NB4 (cell line): Measurements from ENCODE around the gene SMNDC1.

ENCODE experiments used
- DNase-seq: peaks from one replicate; pipeline ENCODE4 v3.0.0; 2010; ENCODE audit warnings: low read depth
- H3K4me3 ChIP-seq: one replicate; pipeline ENCODE4 v1.5.1; 2011; ENCODE audit warnings: mild to moderate bottlenecking, low read depth, low read length, moderate library complexity
- MYC ChIP-seq: IDR thresholded peaks from 2 replicates; pipeline ENCODE4 v1.6.1; 2011; ENCODE audit warnings: low read depth, low read length
- POLR2A ChIP-seq: IDR thresholded peaks from 2 replicates; pipeline ENCODE4 v1.6.1; 2011; ENCODE audit warnings: mild to moderate bottlenecking; ENCODE audit not compliant: insufficient read length; ENCODE audit errors: extremely low read depth
- TF ChIP-seq, protein P1 (sequence below): IDR thresholded peaks from one replicate; pipeline ENCODE4 v1.5.1; 2012; ENCODE audit warnings: low read depth, low read length
- TF ChIP-seq, protein P2 (sequence below): IDR thresholded peaks from 2 replicates; pipeline ENCODE4 v1.6.1; 2011; ENCODE audit warnings: low read depth, low read length

The SMNDC1 gene

DNA sequence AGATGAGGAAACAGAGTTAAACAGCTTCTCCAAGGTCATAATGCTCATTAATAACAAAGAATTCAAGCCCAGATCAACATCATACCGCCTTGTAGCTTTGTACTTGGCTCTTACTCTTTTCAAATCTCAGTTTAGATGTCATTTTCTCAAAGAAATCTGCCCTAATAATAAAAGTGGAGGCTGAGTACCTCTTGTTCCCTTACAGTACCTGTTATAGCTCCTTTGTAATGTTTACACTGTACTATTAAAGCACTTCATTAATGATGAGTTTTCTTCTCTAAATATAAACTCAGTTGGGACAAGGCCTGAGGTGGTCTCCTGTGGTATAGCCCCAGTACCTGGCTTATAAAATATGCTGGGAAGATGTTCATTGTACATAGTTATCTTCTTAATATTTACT lies 7.8 kb downstream of the SMNDC1 start:
- TF ChIP-seq MYC (no peak), POLR2A (no peak)
- TF ChIP-seq, protein P1, sequence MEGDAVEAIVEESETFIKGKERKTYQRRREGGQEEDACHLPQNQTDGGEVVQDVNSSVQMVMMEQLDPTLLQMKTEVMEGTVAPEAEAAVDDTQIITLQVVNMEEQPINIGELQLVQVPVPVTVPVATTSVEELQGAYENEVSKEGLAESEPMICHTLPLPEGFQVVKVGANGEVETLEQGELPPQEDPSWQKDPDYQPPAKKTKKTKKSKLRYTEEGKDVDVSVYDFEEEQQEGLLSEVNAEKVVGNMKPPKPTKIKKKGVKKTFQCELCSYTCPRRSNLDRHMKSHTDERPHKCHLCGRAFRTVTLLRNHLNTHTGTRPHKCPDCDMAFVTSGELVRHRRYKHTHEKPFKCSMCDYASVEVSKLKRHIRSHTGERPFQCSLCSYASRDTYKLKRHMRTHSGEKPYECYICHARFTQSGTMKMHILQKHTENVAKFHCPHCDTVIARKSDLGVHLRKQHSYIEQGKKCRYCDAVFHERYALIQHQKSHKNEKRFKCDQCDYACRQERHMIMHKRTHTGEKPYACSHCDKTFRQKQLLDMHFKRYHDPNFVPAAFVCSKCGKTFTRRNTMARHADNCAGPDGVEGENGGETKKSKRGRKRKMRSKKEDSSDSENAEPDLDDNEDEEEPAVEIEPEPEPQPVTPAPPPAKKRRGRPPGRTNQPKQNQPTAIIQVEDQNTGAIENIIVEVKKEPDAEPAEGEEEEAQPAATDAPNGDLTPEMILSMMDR: no peak
- TF ChIP-seq, protein P2, sequence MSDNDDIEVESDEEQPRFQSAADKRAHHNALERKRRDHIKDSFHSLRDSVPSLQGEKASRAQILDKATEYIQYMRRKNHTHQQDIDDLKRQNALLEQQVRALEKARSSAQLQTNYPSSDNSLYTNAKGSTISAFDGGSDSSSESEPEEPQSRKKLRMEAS: no peak
- DNase-seq: no peak
- no peak overlapping the region for H3K4me3 ChIP-seq

DNA sequence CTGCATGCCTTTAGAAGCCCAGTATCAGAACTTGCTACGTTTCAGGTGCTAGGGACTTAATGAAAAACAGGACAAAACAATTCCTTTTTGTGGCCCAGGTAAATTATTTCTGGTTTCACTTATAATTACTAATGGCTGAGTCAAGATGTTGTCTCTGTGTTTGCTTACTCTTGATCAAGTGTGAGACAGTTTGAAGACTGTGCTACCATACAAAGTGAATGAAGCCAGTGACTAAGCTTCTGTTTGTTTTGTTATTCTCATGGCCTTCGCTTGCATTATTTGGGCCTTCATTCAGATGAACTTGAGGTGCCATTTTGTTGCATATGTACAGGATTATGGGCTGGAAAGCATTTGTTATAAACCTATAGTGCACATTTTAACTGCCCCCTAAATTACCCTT lies 17.9 kb downstream of the SMNDC1 start:
- TF ChIP-seq, protein P1: no peak
- no peak for TF ChIP-seq POLR2A
- TF ChIP-seq, protein P2: no peak
- no peak for DNase-seq
- no peak overlapping the region for H3K4me3 ChIP-seq

DNA sequence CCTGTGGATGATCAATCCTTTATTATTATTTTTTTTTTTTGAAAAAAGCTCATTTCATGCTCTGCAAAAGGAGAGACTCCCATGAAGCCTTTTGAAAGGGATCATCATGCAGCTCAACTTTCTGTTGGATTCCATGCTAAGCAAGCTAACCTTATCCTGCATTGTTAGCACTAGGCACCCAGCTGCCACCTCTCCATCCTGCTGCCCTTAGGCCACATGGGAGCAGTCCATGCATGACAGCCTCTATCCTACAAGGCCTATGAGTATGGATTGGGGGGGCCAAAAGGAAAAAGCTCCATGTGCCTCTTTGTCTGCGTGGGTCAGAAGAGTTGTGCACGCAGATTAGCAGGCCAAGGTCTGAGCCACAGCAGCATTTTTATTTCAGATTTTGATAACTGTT lies 19.2 kb downstream of the SMNDC1 start:
- no peak for DNase-seq
- TF ChIP-seq MYC (no peak), POLR2A (no peak)
- TF ChIP-seq, protein P1: no peak
- TF ChIP-seq, protein P2: no peak
- no peak overlapping the region for H3K4me3 ChIP-seq

DNA sequence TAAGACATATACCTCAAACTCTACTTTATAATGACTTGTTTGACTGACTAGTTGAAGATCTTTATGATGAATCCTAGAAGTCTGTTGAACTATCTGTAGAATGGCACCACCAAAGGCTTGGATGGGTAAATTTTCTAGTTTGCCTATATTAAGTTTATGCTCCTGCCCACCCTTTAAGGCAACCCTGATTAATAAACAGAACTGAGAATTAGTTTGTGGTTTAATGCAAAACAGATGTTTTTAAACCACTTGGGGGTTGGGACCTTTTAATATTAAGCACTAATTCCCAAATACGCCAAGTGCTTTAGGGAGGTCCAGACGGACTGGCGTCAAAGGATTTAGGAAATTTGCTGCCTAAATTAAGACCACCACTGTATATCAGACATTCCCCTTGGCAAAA lies 20.5 kb downstream of the SMNDC1 start:
- no peak for DNase-seq
- H3K4me3 ChIP-seq: no peak overlapping the region
- no peak for TF ChIP-seq MYC
- TF ChIP-seq POLR2A: no peak
- TF ChIP-seq, protein P2: no peak
- TF ChIP-seq, protein P1: no peak

DNA sequence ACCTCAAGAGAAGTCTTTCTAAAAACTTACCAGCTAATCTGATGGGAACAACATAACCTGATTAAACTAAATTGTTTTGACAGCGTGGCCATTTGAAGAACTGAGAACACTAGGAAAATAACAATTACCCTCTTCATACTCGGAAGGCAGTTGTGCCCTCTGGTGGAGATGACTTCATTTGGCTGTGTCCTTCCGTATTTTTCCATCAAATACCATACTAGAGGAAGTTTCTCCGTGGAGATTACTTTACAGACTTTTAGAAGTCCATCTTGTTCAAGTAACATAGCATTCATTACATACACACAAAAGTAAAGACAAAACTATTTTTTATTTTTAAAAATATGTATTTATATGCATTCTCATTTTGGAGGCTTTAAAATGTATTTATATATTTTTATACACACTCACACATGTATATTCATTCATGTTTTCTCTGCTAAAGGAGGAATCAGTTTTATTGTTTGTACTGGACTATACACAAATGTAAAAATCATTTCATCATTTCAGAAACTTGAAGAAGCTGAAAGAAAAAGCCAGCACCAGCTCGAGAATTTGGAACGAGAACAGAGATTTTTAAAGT lies 25.2 kb downstream of the SMNDC1 start:
- DNase-seq: peak; percentile 82
- TF ChIP-seq POLR2A: no peak
- TF ChIP-seq MYC: peak; percentile 36; the same call in 1 of the 2 replicates
- TF ChIP-seq, protein P2: no peak
- TF ChIP-seq, protein P1: peak; percentile 83
- H3K4me3 ChIP-seq: no peak overlapping the region
